OCI-LY7 (cell line): Measurements from ENCODE around the gene PSME3. TPM values are rescaled to one million over a fixed set of nuclear protein-coding genes. Genes with fewer than 3 reads are reported as not detected.

Experiments used
- BruUV-seq: library from RNA; stranded (reverse); fragments of 400-500 nt; replicated peaks from 2 replicates; lab custom pipeline; 2021; lab: Mats Ljungman, UMichigan
- CTCF ChIA-PET: fragments of 300-600 bp; sonication (Branson Sonifier 250); formaldehyde crosslinking; loops from one replicate; lab custom pipeline; 2022; ENCODE audit warnings: antibody characterized with exemption; ENCODE audit not compliant: unreplicated experiment; lab: Charles Lee
- POLR2A ChIA-PET: fragments of 300-600 bp; sonication (Branson Sonifier 250); formaldehyde crosslinking; loops from one replicate; lab custom pipeline; 2022; ENCODE audit warnings: antibody characterized with exemption; lab: Charles Lee
- DNase-seq: peaks from one replicate; pipeline ENCODE4 v3.0.0-alpha.2; 2015; ENCODE audit warnings: low spot score
- H2AFZ ChIP-seq: fragments of 200-600 bp; sonication (generic), shearing (Covaris generic); 2 replicates; pipeline ENCODE4 v1.6.1; 2014; ENCODE audit warnings: mild to moderate bottlenecking, antibody characterized with exemption, low read length, moderate library complexity
- H3K27ac ChIP-seq: fragments of 200-600 bp; sonication (generic); 2 replicates; pipeline ENCODE4 v1.5.1; 2014; ENCODE audit warnings: mixed run types, low read depth, mild to moderate bottlenecking, moderate library complexity, low read length, inconsistent platforms; ENCODE audit not compliant: poor library complexity, severe bottlenecking
- H3K36me3 ChIP-seq: fragments of 200-600 bp; sonication (generic); 2 replicates; pipeline ENCODE4 v1.6.1; 2014; ENCODE audit warnings: mild to moderate bottlenecking, antibody characterized with exemption, low read length, moderate library complexity, mixed read lengths; ENCODE audit not compliant: insufficient read depth
- H3K4me1 ChIP-seq: fragments of 200-600 bp; sonication (generic); 2 replicates; pipeline ENCODE4 v1.5.1; 2014; ENCODE audit warnings: mild to moderate bottlenecking, low read length; ENCODE audit not compliant: insufficient read depth, poor library complexity, severe bottlenecking
- H3K4me2 ChIP-seq: fragments of 200-600 bp; sonication (generic); 2 replicates; pipeline ENCODE4 v1.6.1; 2014; ENCODE audit warnings: mild to moderate bottlenecking, low read length
- H3K4me3 ChIP-seq: fragments of 200-600 bp; sonication (generic); 2 replicates; pipeline ENCODE4 v1.5.1; 2014; ENCODE audit warnings: mild to moderate bottlenecking, low read depth, low read length; ENCODE audit not compliant: poor library complexity, severe bottlenecking
- H3K79me2 ChIP-seq: fragments of 200-600 bp; sonication (generic); 2 replicates; pipeline ENCODE4 v1.6.1; 2016; ENCODE audit warnings: low read depth, mild to moderate bottlenecking, low read length, moderate library complexity, mixed read lengths; ENCODE audit not compliant: insufficient read depth
- H3K9me2 ChIP-seq: fragments of 200-600 bp; sonication (generic); 2 replicates; pipeline ENCODE4 v1.6.1; 2016; ENCODE audit warnings: mild to moderate bottlenecking, low read length, mixed read lengths; ENCODE audit not compliant: insufficient read depth
- H3K9me3 ChIP-seq: fragments of 200-600 bp; sonication (generic); 2 replicates; pipeline ENCODE4 v1.6.1; 2014; ENCODE audit warnings: mild to moderate bottlenecking, mixed run types, low read length, mixed read lengths
- H4K20me1 ChIP-seq: fragments of 200-600 bp; sonication (generic); 2 replicates; pipeline ENCODE4 v1.6.1; 2014; ENCODE audit warnings: mild to moderate bottlenecking, antibody characterized with exemption, low read length, moderate library complexity, mixed read lengths; ENCODE audit not compliant: insufficient read depth
- CTCF ChIP-seq: fragments of 200-600 bp; sonication (generic); conservative IDR thresholded peaks from 2 replicates; pipeline ENCODE4 v1.5.1; 2014; ENCODE audit warnings: mild to moderate bottlenecking, antibody characterized with exemption, low read length, moderate library complexity, mixed read lengths
- EZH2phosphoT487 ChIP-seq: fragments of 200-600 bp; sonication (generic); IDR thresholded peaks from 2 replicates; pipeline ENCODE4 v1.6.1; 2018; ENCODE audit warnings: low read depth, borderline replicate concordance, mild to moderate bottlenecking, mixed run types, antibody characterized with exemption, low read length, moderate library complexity, mixed read lengths
- intact Hi-C: fragments of 100-400 bp; cut with micrococcal nuclease; formaldehyde crosslinking; loops from one replicate; pipeline ENCODE4 v1.10.0; 2022; ENCODE audit not compliant: unreplicated experiment
- total RNA-seq, 2 experiments: library from RNA; depleted of rRNA in 1 of 2; stranded (reverse); fragments of >200 nt in 1 of 2; shearing (Covaris generic) in 1 of 2; gene quantifications; 2 replicates each; pipeline ENCODE4 v1.2.3, GENCODE V29; 2014 to 2022

PSME3 gene
- total RNA-seq, 2 experiments from 2014 or later = 81.9 to 167 TPM

- CTCF ChIA-PET = no interaction called here
- DNase-seq = no peak
- H3K79me2 ChIP-seq = no peaks in the 10 kb centered on the region
- no peaks in the 10 kb centered on the region for H4K20me1 ChIP-seq
- H3K4me3 ChIP-seq = no peak overlapping the region
- TF ChIP-seq CTCF (no peak), EZH2phosphoT487 (no peak)
- intact Hi-C loops = no loop called here
- H2AFZ ChIP-seq = no peak overlapping the region
- H3K36me3 ChIP-seq = peaks cover 4% of the 10 kb centered on the region
- no peaks in the 10 kb centered on the region for H3K9me2 ChIP-seq
- POLR2A ChIA-PET = no interaction called here
- no peaks in the 10 kb centered on the region for H3K9me3 ChIP-seq
- BruUV-seq = no TSS peak
- no peaks in the 10 kb centered on the region for H3K4me1 ChIP-seq
- H3K4me2 ChIP-seq = no peak overlapping the region
- H3K27ac ChIP-seq = no peak overlapping the region
These were observed 48.8 kb upstream of the PSME3 start for GRCh38 chr17:42784409-42784808.

- H3K9me3 ChIP-seq = no peaks in the 10 kb centered on the region
- no peak overlapping the region for H3K27ac ChIP-seq
- H3K4me1 ChIP-seq = no peaks in the 10 kb centered on the region
- no peak overlapping the region for H3K4me3 ChIP-seq
- no peaks in the 10 kb centered on the region; the same call in 1 of the 2 replicates for H3K36me3 ChIP-seq
- TF ChIP-seq EZH2phosphoT487 = no peak
- no peak for TF ChIP-seq CTCF
- ChIA-PET CTCF (no interaction called here), POLR2A (interaction anchor here (0.6 kb wide), 1 partner anchor 470 kb away, joined by 3 read pairs; no protein-coding TSS in a partner anchor)
- DNase-seq = no peak
- H3K9me2 ChIP-seq = no peaks in the 10 kb centered on the region
- intact Hi-C loops = no loop called here
- no TSS peak for BruUV-seq
- no peak overlapping the region for H3K4me2 ChIP-seq
- no peak overlapping the region for H2AFZ ChIP-seq
- no peaks in the 10 kb centered on the region for H3K79me2 ChIP-seq
- H4K20me1 ChIP-seq = no peaks in the 10 kb centered on the region
These were observed 48.2 kb upstream of the PSME3 start for GRCh38 chr17:42784811-42785592.

GRCh38 chr17:42787266-42787665 is 45.9 kb upstream of the PSME3 start:
- Histone ChIP-seq H3K9me2 (no peaks in the 10 kb centered on the region), H4K20me1 (no peaks in the 10 kb centered on the region), H3K9me3 (no peaks in the 10 kb centered on the region), H3K36me3 (no peaks in the 10 kb centered on the region; the same call in 1 of the 2 replicates), H2AFZ (no peak overlapping the region), H3K79me2 (no peaks in the 10 kb centered on the region), H3K4me2 (no peak overlapping the region), H3K4me3 (no peak overlapping the region), H3K27ac (no peak overlapping the region), H3K4me1 (no peaks in the 10 kb centered on the region)
- POLR2A ChIA-PET = interaction anchor here (0.6 to 1.3 kb wide), 2 partner anchors 13 to 429 kb away, joined by 4 to 6 read pairs; no protein-coding TSS in a partner anchor
- intact Hi-C loops = no loop called here
- CTCF ChIA-PET = no interaction called here
- BruUV-seq = no TSS peak
- DNase-seq = no peak
- no peak for TF ChIP-seq EZH2phosphoT487
- no peak for TF ChIP-seq CTCF
